OCI-LY7 (cell line): ENCODE data around the gene NCOA5. TPM values are rescaled to one million over a fixed set of nuclear protein-coding genes. Genes with fewer than 3 reads are reported as not detected.

ENCODE experiments used
- BruUV-seq: library from RNA; stranded (reverse); fragments of 400-500 nt; replicated peaks from 2 replicates; lab custom pipeline; 2021; lab: Mats Ljungman, UMichigan
- CTCF ChIA-PET: fragments of 300-600 bp; sonication (Branson Sonifier 250); formaldehyde crosslinking; loops from one replicate; lab custom pipeline; 2022; ENCODE audit warnings: antibody characterized with exemption; ENCODE audit not compliant: unreplicated experiment; lab: Charles Lee
- POLR2A ChIA-PET: fragments of 300-600 bp; sonication (Branson Sonifier 250); formaldehyde crosslinking; loops from one replicate; lab custom pipeline; 2022; ENCODE audit warnings: antibody characterized with exemption; lab: Charles Lee
- DNase-seq: peaks from one replicate; pipeline ENCODE4 v3.0.0-alpha.2; 2015; ENCODE audit warnings: low spot score
- H2AFZ ChIP-seq: fragments of 200-600 bp; sonication (generic), shearing (Covaris generic); 2 replicates; pipeline ENCODE4 v1.6.1; 2014; ENCODE audit warnings: mild to moderate bottlenecking, antibody characterized with exemption, low read length, moderate library complexity
- H3K27ac ChIP-seq: fragments of 200-600 bp; sonication (generic); 2 replicates; pipeline ENCODE4 v1.5.1; 2014; ENCODE audit warnings: mixed run types, low read depth, mild to moderate bottlenecking, moderate library complexity, low read length, inconsistent platforms; ENCODE audit not compliant: poor library complexity, severe bottlenecking
- H3K36me3 ChIP-seq: fragments of 200-600 bp; sonication (generic); 2 replicates; pipeline ENCODE4 v1.6.1; 2014; ENCODE audit warnings: mild to moderate bottlenecking, antibody characterized with exemption, low read length, moderate library complexity, mixed read lengths; ENCODE audit not compliant: insufficient read depth
- H3K4me1 ChIP-seq: fragments of 200-600 bp; sonication (generic); 2 replicates; pipeline ENCODE4 v1.5.1; 2014; ENCODE audit warnings: mild to moderate bottlenecking, low read length; ENCODE audit not compliant: insufficient read depth, poor library complexity, severe bottlenecking
- H3K4me2 ChIP-seq: fragments of 200-600 bp; sonication (generic); 2 replicates; pipeline ENCODE4 v1.6.1; 2014; ENCODE audit warnings: mild to moderate bottlenecking, low read length
- H3K4me3 ChIP-seq: fragments of 200-600 bp; sonication (generic); 2 replicates; pipeline ENCODE4 v1.5.1; 2014; ENCODE audit warnings: mild to moderate bottlenecking, low read depth, low read length; ENCODE audit not compliant: poor library complexity, severe bottlenecking
- H3K79me2 ChIP-seq: fragments of 200-600 bp; sonication (generic); 2 replicates; pipeline ENCODE4 v1.6.1; 2016; ENCODE audit warnings: low read depth, mild to moderate bottlenecking, low read length, moderate library complexity, mixed read lengths; ENCODE audit not compliant: insufficient read depth
- H3K9me2 ChIP-seq: fragments of 200-600 bp; sonication (generic); 2 replicates; pipeline ENCODE4 v1.6.1; 2016; ENCODE audit warnings: mild to moderate bottlenecking, low read length, mixed read lengths; ENCODE audit not compliant: insufficient read depth
- H3K9me3 ChIP-seq: fragments of 200-600 bp; sonication (generic); 2 replicates; pipeline ENCODE4 v1.6.1; 2014; ENCODE audit warnings: mild to moderate bottlenecking, mixed run types, low read length, mixed read lengths
- H4K20me1 ChIP-seq: fragments of 200-600 bp; sonication (generic); 2 replicates; pipeline ENCODE4 v1.6.1; 2014; ENCODE audit warnings: mild to moderate bottlenecking, antibody characterized with exemption, low read length, moderate library complexity, mixed read lengths; ENCODE audit not compliant: insufficient read depth
- CTCF ChIP-seq: fragments of 200-600 bp; sonication (generic); conservative IDR thresholded peaks from 2 replicates; pipeline ENCODE4 v1.5.1; 2014; ENCODE audit warnings: mild to moderate bottlenecking, antibody characterized with exemption, low read length, moderate library complexity, mixed read lengths
- EZH2phosphoT487 ChIP-seq: fragments of 200-600 bp; sonication (generic); IDR thresholded peaks from 2 replicates; pipeline ENCODE4 v1.6.1; 2018; ENCODE audit warnings: low read depth, borderline replicate concordance, mild to moderate bottlenecking, mixed run types, antibody characterized with exemption, low read length, moderate library complexity, mixed read lengths
- intact Hi-C: fragments of 100-400 bp; cut with micrococcal nuclease; formaldehyde crosslinking; loops from one replicate; pipeline ENCODE4 v1.10.0; 2022; ENCODE audit not compliant: unreplicated experiment
- total RNA-seq, 2 experiments: library from RNA; depleted of rRNA in 1 of 2; stranded (reverse); fragments of >200 nt in 1 of 2; shearing (Covaris generic) in 1 of 2; gene quantifications; 2 replicates each; pipeline ENCODE4 v1.2.3, GENCODE V29; 2014 to 2022

Gene NCOA5
- total RNA-seq, 2 experiments from 2014 or later, result 23.4 to 33.7 TPM

GRCh38 chr20:46065006-46065405, 24.8 kb downstream of the NCOA5 start:
- no peak for DNase-seq
- no TSS peak for BruUV-seq
- Histone ChIP-seq H3K4me3 (no peak overlapping the region), H3K79me2 (no peaks in the 10 kb centered on the region), H3K4me2 (no peak overlapping the region), H2AFZ (no peak overlapping the region), H3K9me2 (no peaks in the 10 kb centered on the region), H3K27ac (no peak overlapping the region), H3K9me3 (no peaks in the 10 kb centered on the region), H3K4me1 (peaks cover 20% of the 10 kb centered on the region), H3K36me3 (peaks cover 98% of the 10 kb centered on the region), H4K20me1 (no peaks in the 10 kb centered on the region; the same call in 1 of the 2 replicates)
- CTCF ChIA-PET, result no interaction called here
- POLR2A ChIA-PET, result no interaction called here
- intact Hi-C loops, result no loop called here
- no peak for TF ChIP-seq CTCF

- no peak for DNase-seq
- no peak for TF ChIP-seq CTCF
- no peak for TF ChIP-seq EZH2phosphoT487
- no peak overlapping the region for H3K27ac ChIP-seq
- H3K9me2 ChIP-seq, result no peaks in the 10 kb centered on the region
- ChIA-PET CTCF (no interaction called here), POLR2A (no interaction called here)
- no peak overlapping the region for H3K4me3 ChIP-seq
- H3K4me2 ChIP-seq, result no peak overlapping the region
- H3K79me2 ChIP-seq, result no peaks in the 10 kb centered on the region
- H3K9me3 ChIP-seq, result no peaks in the 10 kb centered on the region
- H4K20me1 ChIP-seq, result no peaks in the 10 kb centered on the region; the same call in 1 of the 2 replicates
- BruUV-seq, result no TSS peak
- H2AFZ ChIP-seq, result no peak overlapping the region
- peaks cover 23% of the 10 kb centered on the region for H3K4me1 ChIP-seq
- H3K36me3 ChIP-seq, result peaks cover 87% of the 10 kb centered on the region
- intact Hi-C loops, result no loop called here
Measured at GRCh38 chr20:46063652-46064054, 26.1 kb downstream of the NCOA5 start.

GRCh38 chr20:46063151-46063550, 26.6 kb downstream of the NCOA5 start:
- no peak for DNase-seq
- intact Hi-C loops, result no loop called here
- Histone ChIP-seq H4K20me1 (no peaks in the 10 kb centered on the region; the same call in 1 of the 2 replicates), H3K36me3 (peaks cover 82% of the 10 kb centered on the region), H3K9me2 (no peaks in the 10 kb centered on the region), H3K4me2 (no peak overlapping the region), H3K27ac (no peak overlapping the region), H2AFZ (no peak overlapping the region), H3K9me3 (no peaks in the 10 kb centered on the region), H3K4me1 (peaks cover 23% of the 10 kb centered on the region), H3K79me2 (no peaks in the 10 kb centered on the region), H3K4me3 (no peak overlapping the region)
- BruUV-seq, result no TSS peak
- ChIA-PET POLR2A (no interaction called here), CTCF (no interaction called here)
- TF ChIP-seq CTCF (no peak), EZH2phosphoT487 (no peak)
